Effector memory CD8-positive, alpha-beta T cell (primary cell): Measurements from ENCODE around the gene VWA5B1.

Source experiments
- ATAC-seq: fragments of 150-1000 bp; cut with Tn5 transposase; replicated peaks from 2 replicates; pipeline ENCODE4 v1.10.0; 2021; ENCODE audit warnings: mild to moderate bottlenecking, moderate library complexity
- DNase-seq, 3 experiments: peaks; one replicate each; pipeline ENCODE4 v3.0.0; 2021
- H3K27ac Mint-ChIP-seq, 2 donors: one replicate each; pipeline ENCODE4 v1.8.0; 2022; ENCODE audit warnings: mild to moderate bottlenecking in 2 of 2, mixed read lengths in 2 of 2, moderate library complexity in 2 of 2
- H3K27me3 Mint-ChIP-seq, 2 donors: one replicate each; pipeline ENCODE4 v1.8.0; 2022; ENCODE audit warnings: mixed read lengths in 2 of 2
- H3K36me3 Mint-ChIP-seq: one replicate; pipeline ENCODE4 v1.8.0; 2022; ENCODE audit warnings: mild to moderate bottlenecking, moderate library complexity, mixed read lengths; ENCODE audit not compliant: insufficient read depth
- H3K4me1 Mint-ChIP-seq, 2 donors: one replicate each; pipeline ENCODE4 v1.8.0; 2022; ENCODE audit warnings: low read depth in 2 of 2, mixed read lengths in 2 of 2
- H3K4me3 Mint-ChIP-seq, 2 donors: one replicate each; pipeline ENCODE4 v1.8.0; 2022; ENCODE audit warnings: mild to moderate bottlenecking in 2 of 2, mixed read lengths in 2 of 2, moderate library complexity in 2 of 2
- H3K9me3 Mint-ChIP-seq, 2 donors: one replicate each; pipeline ENCODE4 v1.8.0; 2022; ENCODE audit warnings: mixed read lengths in 2 of 2

VWA5B1 gene

DNA sequence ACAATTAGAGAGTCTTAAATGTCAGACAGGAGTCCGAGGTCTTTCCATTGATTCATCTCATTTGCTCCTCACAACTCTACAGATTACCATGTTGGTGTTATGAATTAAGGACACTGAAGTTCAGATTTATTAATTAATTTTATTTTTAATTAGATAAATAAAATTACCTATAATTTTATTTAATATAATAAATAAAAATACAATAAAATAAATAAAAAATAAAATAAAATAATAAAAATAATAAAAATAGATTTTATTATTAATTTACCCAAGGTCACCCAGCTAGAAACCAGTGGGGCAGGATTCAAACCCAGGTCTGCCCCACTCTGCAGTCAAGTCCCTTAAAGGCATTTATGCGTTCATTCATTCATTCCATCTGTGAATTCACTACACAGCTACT lies 72.2 kb downstream of the VWA5B1 start:
- Mint-ChIP-seq H3K36me3 (peaks cover 3% of the 10 kb centered on the region), H3K9me3 (no peaks in the 10 kb centered on the region), H3K27ac (no peak overlapping the region), H3K4me3 (no peak overlapping the region), H3K4me1 (peaks cover 11 to 12% of the 10 kb centered on the region in 2 donors), H3K27me3 (peaks cover 48 to 98% of the 10 kb centered on the region in 2 donors)
- ATAC-seq (no peak), DNase-seq (no peak)

DNA sequence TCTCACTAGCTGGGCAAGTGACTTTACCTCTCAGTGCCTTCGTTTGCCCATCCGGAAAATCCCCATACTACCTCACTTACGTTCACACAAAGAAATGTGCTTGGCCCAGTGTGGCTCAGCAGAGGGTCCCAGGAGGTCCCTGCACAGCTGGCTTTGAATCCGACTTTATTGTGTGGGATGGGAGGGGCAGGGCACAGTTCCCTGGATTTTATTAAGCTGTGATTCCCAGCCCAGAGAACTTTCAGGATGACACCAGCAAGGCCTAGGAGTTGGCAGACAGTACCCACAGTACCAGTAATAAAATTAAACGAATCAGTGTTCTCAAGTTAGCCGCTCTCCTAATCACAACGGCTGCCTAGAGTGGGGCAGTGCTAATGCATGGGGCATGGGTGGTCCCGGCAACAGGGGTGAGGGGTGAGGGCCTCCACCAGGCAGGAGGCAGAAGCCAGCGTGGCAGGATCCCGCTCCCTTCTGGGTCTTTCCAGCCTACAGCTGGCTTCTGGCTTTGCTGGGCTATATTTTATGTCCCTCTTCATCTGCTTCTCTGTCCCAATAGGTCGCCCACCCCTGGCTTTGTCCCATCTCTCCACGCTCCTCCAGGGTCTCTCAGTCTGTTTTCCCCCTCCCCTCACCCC lies 74.9 kb downstream of the VWA5B1 start:
- DNase-seq: no peak
- no peak for ATAC-seq
- H3K4me1 Mint-ChIP-seq: peaks cover 4 to 6% of the 10 kb centered on the region in 2 donors
- no peak overlapping the region for H3K4me3 Mint-ChIP-seq
- H3K9me3 Mint-ChIP-seq: no peaks in the 10 kb centered on the region
- peaks cover 3% of the 10 kb centered on the region for H3K36me3 Mint-ChIP-seq
- peaks cover 55 to 94% of the 10 kb centered on the region in 2 donors for H3K27me3 Mint-ChIP-seq
- H3K27ac Mint-ChIP-seq: no peak overlapping the region

DNA sequence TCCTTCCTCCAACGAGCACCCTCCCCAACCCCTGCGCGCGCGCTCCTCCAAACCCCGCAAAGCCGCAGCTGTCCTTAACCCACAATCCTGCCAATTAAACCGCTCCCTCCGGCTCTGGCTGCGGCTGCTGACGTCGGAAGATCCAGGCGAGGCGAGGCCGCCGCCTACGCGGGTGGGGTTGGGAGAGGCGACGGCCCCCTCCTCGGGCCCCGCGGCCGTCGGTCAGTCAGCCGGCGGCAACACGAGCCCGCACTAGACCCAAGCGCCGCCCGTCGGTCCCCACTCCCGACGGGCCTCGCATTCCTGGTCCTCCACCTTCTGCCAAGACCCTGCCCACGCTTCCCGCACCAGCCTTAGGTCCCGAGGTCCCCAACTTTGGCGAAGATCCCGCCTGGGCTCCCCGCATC lies 75.4 kb downstream of the VWA5B1 start:
- peaks cover 4 to 6% of the 10 kb centered on the region in 2 donors for H3K4me1 Mint-ChIP-seq
- H3K27me3 Mint-ChIP-seq: peaks cover 58 to 94% of the 10 kb centered on the region in 2 donors
- H3K4me3 Mint-ChIP-seq: no peak overlapping the region
- H3K36me3 Mint-ChIP-seq: peaks cover 3% of the 10 kb centered on the region
- H3K27ac Mint-ChIP-seq: no peak overlapping the region
- no peak for DNase-seq
- no peaks in the 10 kb centered on the region for H3K9me3 Mint-ChIP-seq
- ATAC-seq: no peak

- H3K4me1 Mint-ChIP-seq: peaks cover 4 to 6% of the 10 kb centered on the region in 2 donors
These were observed 75.9 kb downstream of the VWA5B1 start for GRCh38 chr1:20366463-20367115.

GRCh38 chr1:20367116-20367585 lies 76.5 kb downstream of the VWA5B1 start:
- peaks cover 3% of the 10 kb centered on the region for H3K36me3 Mint-ChIP-seq
- H3K27ac Mint-ChIP-seq: no peak overlapping the region
- peaks cover 57 to 93% of the 10 kb centered on the region in 2 donors for H3K27me3 Mint-ChIP-seq
- DNase-seq (no peak), ATAC-seq (no peak)
- H3K4me1 Mint-ChIP-seq: peaks cover 4 to 6% of the 10 kb centered on the region in 2 donors
- no peaks in the 10 kb centered on the region for H3K9me3 Mint-ChIP-seq
- peak overlapping the region in 1 of 2 donors; percentile 55 for H3K4me3 Mint-ChIP-seq

More at GRCh38 chr1:20366463-20367115, 75.9 kb downstream of the VWA5B1 start:
- Mint-ChIP-seq H3K36me3 (peaks cover 3% of the 10 kb centered on the region), H3K9me3 (no peaks in the 10 kb centered on the region), H3K27me3 (peaks cover 58 to 94% of the 10 kb centered on the region in 2 donors), H3K4me3 (no peak overlapping the region), H3K27ac (no peak overlapping the region)
- ATAC-seq: no peak
- no peak for DNase-seq

DNA sequence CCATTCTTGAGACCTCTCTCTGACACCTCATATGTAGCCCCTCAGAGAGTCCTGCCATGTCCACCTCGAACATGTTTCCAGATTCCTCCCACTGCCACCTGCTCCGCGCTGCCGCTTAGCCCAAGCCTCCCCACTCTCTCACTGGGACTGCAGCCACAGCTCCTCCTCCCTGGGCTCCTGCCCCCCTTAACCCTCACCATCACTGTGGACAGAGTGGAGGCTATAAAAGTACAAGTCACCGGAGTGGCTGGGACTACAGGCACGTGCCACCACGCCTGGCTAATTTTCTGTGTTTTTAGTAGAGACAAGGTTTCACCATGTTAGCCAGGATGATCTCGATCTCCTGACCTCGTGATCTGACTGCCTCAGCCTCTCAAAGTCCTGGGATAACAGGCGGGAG lies 77.0 kb downstream of the VWA5B1 start:
- peaks cover 4 to 6% of the 10 kb centered on the region in 2 donors for H3K4me1 Mint-ChIP-seq
- H3K27me3 Mint-ChIP-seq: peaks cover 57 to 88% of the 10 kb centered on the region in 2 donors
- no peak for DNase-seq
- no peak overlapping the region for H3K27ac Mint-ChIP-seq
- ATAC-seq: no peak
- H3K4me3 Mint-ChIP-seq: peak overlapping the region in 1 of 2 donors; percentile 55
- peaks cover 3% of the 10 kb centered on the region for H3K36me3 Mint-ChIP-seq
- no peaks in the 10 kb centered on the region for H3K9me3 Mint-ChIP-seq

DNA sequence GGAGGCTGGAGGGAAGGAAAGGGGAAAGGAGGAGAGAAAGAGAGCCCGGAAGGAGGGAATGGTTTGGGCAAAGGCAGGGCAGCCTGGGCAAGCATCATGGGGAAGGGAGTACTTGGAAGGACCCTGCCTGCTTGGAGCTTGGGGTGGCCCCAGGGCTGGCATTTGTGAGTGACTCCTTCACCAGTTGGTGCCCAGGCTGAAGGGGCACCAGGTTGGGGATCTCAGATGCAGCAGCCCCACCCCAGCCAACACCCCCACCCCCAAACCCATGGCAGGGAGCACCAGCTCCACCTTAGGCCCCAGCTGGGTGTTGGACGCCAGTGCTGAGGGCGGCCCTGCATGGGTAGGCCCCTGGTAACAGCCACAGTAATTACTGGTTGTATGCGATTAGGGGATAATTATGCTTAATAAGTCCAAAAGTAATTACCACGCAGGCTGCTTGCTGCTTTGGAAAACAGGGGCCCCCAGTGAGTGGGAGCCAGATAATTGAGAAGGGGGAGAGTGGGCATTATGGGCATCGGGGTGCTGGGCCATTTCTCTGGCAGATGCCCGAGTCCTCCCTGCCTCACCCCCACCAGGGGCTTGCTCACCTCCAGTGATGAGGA lies 78.3 kb downstream of the VWA5B1 start:
- ATAC-seq (no peak), DNase-seq (no peak)
- Mint-ChIP-seq H3K4me1 (peaks cover 4 to 6% of the 10 kb centered on the region in 2 donors), H3K27ac (no peak overlapping the region), H3K4me3 (no peak overlapping the region), H3K9me3 (no peaks in the 10 kb centered on the region), H3K27me3 (peaks cover 59 to 75% of the 10 kb centered on the region in 2 donors), H3K36me3 (peaks cover 3% of the 10 kb centered on the region)

GRCh38 chr1:20370698-20371097 lies 80.0 kb downstream of the VWA5B1 start:
- Mint-ChIP-seq H3K27me3 (peaks cover 57 to 64% of the 10 kb centered on the region in 2 donors), H3K36me3 (peaks cover 3% of the 10 kb centered on the region)

GRCh38 chr1:20371411-20371810 lies 80.7 kb downstream of the VWA5B1 start:
- Mint-ChIP-seq H3K4me1 (peaks cover 4 to 6% of the 10 kb centered on the region in 2 donors), H3K4me3 (no peak overlapping the region), H3K27me3 (peaks cover 63 to 65% of the 10 kb centered on the region in 2 donors), H3K36me3 (peaks cover 3% of the 10 kb centered on the region), H3K27ac (no peak overlapping the region), H3K9me3 (no peaks in the 10 kb centered on the region)
- ATAC-seq (no peak), DNase-seq (no peak)

More at GRCh38 chr1:20370698-20371097, 80.0 kb downstream of the VWA5B1 start:
- Mint-ChIP-seq H3K9me3 (no peaks in the 10 kb centered on the region), H3K4me1 (peaks cover 4 to 6% of the 10 kb centered on the region in 2 donors), H3K27ac (no peak overlapping the region), H3K4me3 (no peak overlapping the region)
- ATAC-seq: no peak
- DNase-seq: no peak

GRCh38 chr1:20371883-20372282 lies 81.2 kb downstream of the VWA5B1 start:
- peaks cover 65% of the 10 kb centered on the region in 2 donors for H3K27me3 Mint-ChIP-seq
- no peak overlapping the region for H3K27ac Mint-ChIP-seq
- H3K4me1 Mint-ChIP-seq: peaks cover 4 to 6% of the 10 kb centered on the region in 2 donors
- H3K9me3 Mint-ChIP-seq: no peaks in the 10 kb centered on the region
- H3K36me3 Mint-ChIP-seq: peaks cover 3% of the 10 kb centered on the region
- H3K4me3 Mint-ChIP-seq: no peak overlapping the region
- ATAC-seq: no peak
- DNase-seq: no peak

DNA sequence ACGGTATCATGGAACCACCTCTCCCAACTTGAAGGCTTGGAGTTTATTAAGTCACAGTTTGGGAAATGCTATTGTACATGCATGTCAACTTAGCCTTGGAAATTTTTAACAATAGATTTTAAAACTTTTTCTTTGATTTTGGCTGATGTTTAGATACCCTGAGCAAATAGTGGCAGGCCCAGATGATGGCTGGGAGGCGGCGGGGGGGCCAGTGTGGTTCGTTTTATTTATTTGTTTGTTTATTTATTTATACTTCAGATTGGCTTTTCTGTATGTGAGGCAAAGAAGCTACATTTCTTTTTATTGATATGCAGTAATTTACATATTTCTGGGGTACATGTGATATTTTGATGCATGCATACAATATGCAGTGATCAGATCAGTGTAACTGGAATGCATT lies 82.0 kb downstream of the VWA5B1 start:
- ATAC-seq (no peak), DNase-seq (no peak)
- no peak overlapping the region for H3K4me3 Mint-ChIP-seq
- H3K27me3 Mint-ChIP-seq: peaks cover 65% of the 10 kb centered on the region in 2 donors
- no peak overlapping the region for H3K27ac Mint-ChIP-seq
- no peaks in the 10 kb centered on the region for H3K9me3 Mint-ChIP-seq
- H3K4me1 Mint-ChIP-seq: no peaks in the 10 kb centered on the region
- no peaks in the 10 kb centered on the region for H3K36me3 Mint-ChIP-seq

DNA sequence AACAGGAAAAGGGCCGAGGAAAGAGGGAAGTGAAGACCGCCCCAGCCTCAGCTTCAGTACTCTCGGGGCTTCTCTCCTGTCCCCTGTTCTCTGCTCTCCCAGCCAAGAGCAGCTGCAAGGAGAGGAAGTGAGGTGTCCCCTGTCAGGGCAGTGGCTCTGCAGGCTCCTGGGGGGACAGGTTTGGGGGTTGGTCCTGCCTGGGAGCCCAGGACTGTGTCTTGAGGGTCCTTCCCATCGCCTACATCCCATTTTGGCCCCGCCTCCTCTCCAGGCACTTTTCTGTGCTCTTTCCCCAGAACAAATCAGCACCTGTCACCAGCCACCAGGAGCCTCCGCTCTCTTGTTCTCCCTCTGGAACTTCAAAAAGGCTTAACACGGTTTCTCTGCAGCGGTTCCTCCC lies 82.6 kb downstream of the VWA5B1 start:
- Mint-ChIP-seq H3K36me3 (no peaks in the 10 kb centered on the region), H3K4me1 (no peaks in the 10 kb centered on the region), H3K4me3 (no peak overlapping the region), H3K27ac (no peak overlapping the region), H3K9me3 (no peaks in the 10 kb centered on the region), H3K27me3 (peaks cover 59 to 60% of the 10 kb centered on the region in 2 donors)
- DNase-seq (no peak), ATAC-seq (no peak)

GRCh38 chr1:20373764-20374163 lies 83.1 kb downstream of the VWA5B1 start:
- Mint-ChIP-seq H3K36me3 (no peaks in the 10 kb centered on the region), H3K9me3 (no peaks in the 10 kb centered on the region), H3K4me3 (no peak overlapping the region), H3K27me3 (peaks cover 55 to 59% of the 10 kb centered on the region in 2 donors), H3K27ac (no peak overlapping the region), H3K4me1 (no peaks in the 10 kb centered on the region)
- ATAC-seq: no peak
- DNase-seq: no peak
